GM18861 (cell line): ENCODE data around the gene CNTNAP2.

Experiments
- ATAC-seq: cut with Tn5 transposase; IDR thresholded peaks from one replicate; pipeline ENCODE4 v1.9.1; 2021; ENCODE audit not compliant: unreplicated experiment

CNTNAP2 gene

GRCh38 chr7:146661435-146661834 is 544.8 kb downstream of the CNTNAP2 start:
- ATAC-seq, result no peak

GRCh38 chr7:146661929-146662328 is 545.3 kb downstream of the CNTNAP2 start:
- ATAC-seq, result no peak

- no peak for ATAC-seq
Observed at GRCh38 chr7:146665023-146665422, 548.4 kb downstream of the CNTNAP2 start.

GRCh38 chr7:146670532-146670931 is 553.9 kb downstream of the CNTNAP2 start:
- no peak for ATAC-seq

- ATAC-seq, result no peak
Observed at GRCh38 chr7:146681487-146681886, 564.9 kb downstream of the CNTNAP2 start.

- ATAC-seq, result no peak
Observed at GRCh38 chr7:146683439-146683838, 566.8 kb downstream of the CNTNAP2 start.

GRCh38 chr7:146690987-146691386 is 574.4 kb downstream of the CNTNAP2 start:
- ATAC-seq, result no peak

- ATAC-seq, result no peak
Observed at GRCh38 chr7:146698995-146699610, 582.5 kb downstream of the CNTNAP2 start.

- ATAC-seq, result no peak
Observed at GRCh38 chr7:146700015-146700560, 583.5 kb downstream of the CNTNAP2 start.

- ATAC-seq, result no peak
Observed at GRCh38 chr7:146701166-146701565, 584.6 kb downstream of the CNTNAP2 start.

GRCh38 chr7:146702898-146703297 is 586.3 kb downstream of the CNTNAP2 start:
- ATAC-seq, result no peak

GRCh38 chr7:146709451-146710027 is 592.9 kb downstream of the CNTNAP2 start:
- ATAC-seq, result no peak

GRCh38 chr7:146713205-146713604 is 596.6 kb downstream of the CNTNAP2 start:
- no peak for ATAC-seq

GRCh38 chr7:146713934-146714333 is 597.3 kb downstream of the CNTNAP2 start:
- ATAC-seq, result no peak

GRCh38 chr7:146720195-146720594 is 603.6 kb downstream of the CNTNAP2 start:
- no peak for ATAC-seq

- no peak for ATAC-seq
Observed at GRCh38 chr7:146722986-146723385, 606.4 kb downstream of the CNTNAP2 start.

- ATAC-seq, result no peak
Observed at GRCh38 chr7:146725520-146725919, 608.9 kb downstream of the CNTNAP2 start.

- ATAC-seq, result no peak
Observed at GRCh38 chr7:146728141-146728540, 611.5 kb downstream of the CNTNAP2 start.

- ATAC-seq, result no peak
Observed at GRCh38 chr7:146728611-146729010, 612.0 kb downstream of the CNTNAP2 start.

GRCh38 chr7:146731185-146731584 is 614.6 kb downstream of the CNTNAP2 start:
- ATAC-seq, result no peak

GRCh38 chr7:146735992-146736391 is 619.4 kb downstream of the CNTNAP2 start:
- ATAC-seq, result no peak

GRCh38 chr7:146736446-146737190 is 620.0 kb downstream of the CNTNAP2 start:
- ATAC-seq, result no peak
